Stimulated activated CD8-positive, alpha-beta memory T cell treated with anti-CD3 and anti-CD28 coated beads, Interleukin-4, amount 100 ng/mL, for 48 hours (primary cell): ENCODE results near the gene KIF16B.
"Not testable (repeated sequence)": the region's sequence is repeated elsewhere in the genome, so short reads cannot be mapped to it uniquely, and the experiment has no call there.

ENCODE experiments used
- DNase-seq: peaks from one replicate; pipeline ENCODE4 v3.0.0-alpha.2; 2020

The KIF16B gene

DNA sequence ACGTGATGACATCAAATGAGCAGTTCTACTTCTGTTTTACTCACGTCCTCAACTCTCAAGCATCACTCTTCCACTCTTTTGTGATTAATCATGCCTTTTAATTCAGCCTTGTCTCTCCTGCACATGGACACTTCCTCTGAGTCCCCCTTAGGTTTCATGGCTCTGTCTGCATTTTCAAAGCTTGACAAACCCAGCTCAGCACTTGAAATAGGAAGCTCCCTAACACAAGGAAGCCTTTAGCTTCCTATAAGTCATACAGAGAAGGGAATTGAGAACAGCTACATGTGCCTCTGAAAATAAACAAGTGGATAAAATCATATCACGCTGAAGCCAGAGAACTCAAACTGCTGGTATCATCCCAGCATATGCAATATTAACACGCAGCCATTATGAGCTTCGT lies 21.2 kb downstream of the KIF16B start:
- no peak for DNase-seq

DNA sequence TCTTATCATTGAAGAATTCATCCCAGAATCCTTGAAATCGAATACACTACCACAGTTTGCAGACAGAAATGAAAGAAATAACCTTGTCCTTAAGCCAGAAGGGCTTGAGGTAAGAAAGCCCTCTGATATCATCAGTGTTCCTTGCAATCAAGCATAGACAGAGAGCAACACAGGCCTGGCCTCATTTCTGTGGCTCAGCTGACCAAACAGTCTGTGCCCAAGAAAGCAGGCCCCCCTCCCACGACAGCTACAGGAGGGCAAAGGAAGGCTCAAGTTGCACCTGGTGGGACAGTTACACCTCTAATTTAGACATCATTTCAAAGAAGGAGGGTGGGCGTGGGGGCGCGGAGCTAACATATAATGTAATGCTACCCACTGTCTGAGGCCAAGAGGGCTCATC lies 21.6 kb downstream of the KIF16B start:
- no peak for DNase-seq

DNA sequence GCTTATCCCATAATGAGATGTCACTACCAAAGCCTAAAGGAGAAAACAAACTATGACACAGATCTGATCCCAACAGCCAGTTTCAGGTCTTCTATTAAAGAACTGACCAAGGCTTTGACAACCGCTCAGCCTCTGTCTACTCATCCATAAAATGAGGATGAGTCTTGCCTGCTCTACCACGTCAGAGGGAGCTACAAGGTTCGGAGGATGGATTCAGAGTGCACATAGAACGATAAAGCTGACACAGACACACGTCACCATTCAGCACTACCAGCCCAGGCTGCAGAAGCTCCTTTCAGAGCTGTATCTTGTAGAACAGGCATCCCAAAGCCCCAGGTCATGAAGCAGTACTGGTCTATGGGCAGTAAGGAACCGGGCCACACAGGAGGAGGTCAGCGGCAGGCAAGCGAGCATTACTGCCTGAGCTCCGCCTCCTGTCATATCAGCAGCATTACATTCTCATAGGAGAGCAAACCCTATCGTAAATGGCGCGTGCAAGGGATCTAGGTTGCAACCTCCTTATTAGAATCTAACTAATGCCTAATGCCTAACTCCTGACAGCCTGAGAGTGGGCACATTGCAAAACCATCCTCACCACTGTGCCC lies 25.1 kb downstream of the KIF16B start:
- no peak for DNase-seq

DNA sequence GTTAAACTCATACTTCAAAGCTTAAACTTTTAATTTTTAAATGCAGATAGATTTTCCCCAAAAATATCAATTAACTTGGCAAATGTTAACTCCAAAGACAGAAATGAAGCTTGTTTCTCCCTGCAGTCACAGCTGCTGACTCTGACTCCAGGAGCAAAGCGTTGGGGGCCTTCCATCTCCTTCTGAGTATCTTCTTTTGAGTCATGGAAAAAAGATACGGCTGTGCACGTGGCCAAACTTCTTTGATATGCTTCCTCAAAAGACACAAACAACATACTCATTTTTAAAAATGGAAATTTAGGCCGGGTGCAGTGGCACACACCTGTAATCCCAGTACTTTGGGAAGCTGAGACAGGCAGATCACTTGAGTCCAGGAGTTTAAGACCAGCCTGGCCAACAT lies 28.3 kb downstream of the KIF16B start:
- no peak for DNase-seq

DNA sequence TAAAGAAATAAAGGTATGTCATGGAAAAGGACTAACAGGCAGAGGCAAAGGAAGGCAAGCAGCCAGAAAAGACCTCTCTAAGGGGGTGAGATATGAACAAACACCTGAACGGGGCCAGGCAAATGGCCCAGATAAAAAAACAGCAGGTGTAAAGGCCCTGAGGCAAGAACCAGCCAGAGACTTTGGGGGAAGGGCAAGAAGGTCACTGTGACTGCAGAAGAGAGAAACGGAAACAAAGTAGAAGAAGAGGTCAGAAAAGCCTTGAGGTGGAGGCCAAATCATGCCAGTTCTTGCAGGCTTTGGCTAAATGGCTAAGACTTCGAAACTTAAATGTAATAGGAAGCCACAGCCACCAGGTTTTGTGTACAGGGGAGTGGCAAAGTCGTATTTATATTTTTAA lies 30.8 kb downstream of the KIF16B start:
- no peak for DNase-seq

DNA sequence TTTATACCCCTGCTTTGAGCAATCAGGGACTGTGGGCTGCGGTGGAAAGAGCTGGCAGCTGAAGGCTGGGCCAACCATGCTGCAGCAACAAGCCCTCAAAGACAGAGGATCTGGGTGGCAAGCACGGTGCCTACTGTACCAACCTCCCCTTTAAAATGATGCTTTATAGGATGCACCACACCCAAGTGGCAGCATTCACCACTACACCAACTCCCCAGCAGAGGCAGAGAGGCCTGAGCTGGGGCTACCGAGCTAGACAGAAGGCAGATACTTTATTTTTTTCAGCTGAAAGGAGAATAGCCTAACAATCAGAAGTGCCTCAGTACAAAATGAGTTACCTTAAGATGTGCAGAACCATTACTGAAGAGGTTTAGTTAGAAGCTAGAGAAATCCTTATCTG lies 31.4 kb downstream of the KIF16B start:
- no peak for DNase-seq

DNA sequence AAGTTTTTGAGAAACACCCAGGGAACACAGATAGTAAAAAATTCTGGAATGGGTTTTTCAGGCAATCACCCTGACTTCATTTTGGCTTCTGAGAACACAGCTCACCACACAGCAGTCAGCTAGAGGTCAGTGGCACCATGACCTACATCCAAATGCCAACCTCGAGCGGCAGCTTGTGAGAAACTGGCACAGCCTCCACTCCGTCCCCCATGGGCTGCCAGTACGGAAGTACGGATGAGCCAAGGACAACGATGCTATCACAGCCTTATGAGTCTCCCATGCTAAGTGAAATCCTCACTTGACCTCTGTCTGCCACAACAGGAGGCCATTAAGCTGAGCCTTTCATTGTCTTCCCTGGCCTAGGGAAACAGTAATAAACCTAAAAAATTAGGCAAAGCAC lies 32.0 kb downstream of the KIF16B start:
- no peak for DNase-seq

DNA sequence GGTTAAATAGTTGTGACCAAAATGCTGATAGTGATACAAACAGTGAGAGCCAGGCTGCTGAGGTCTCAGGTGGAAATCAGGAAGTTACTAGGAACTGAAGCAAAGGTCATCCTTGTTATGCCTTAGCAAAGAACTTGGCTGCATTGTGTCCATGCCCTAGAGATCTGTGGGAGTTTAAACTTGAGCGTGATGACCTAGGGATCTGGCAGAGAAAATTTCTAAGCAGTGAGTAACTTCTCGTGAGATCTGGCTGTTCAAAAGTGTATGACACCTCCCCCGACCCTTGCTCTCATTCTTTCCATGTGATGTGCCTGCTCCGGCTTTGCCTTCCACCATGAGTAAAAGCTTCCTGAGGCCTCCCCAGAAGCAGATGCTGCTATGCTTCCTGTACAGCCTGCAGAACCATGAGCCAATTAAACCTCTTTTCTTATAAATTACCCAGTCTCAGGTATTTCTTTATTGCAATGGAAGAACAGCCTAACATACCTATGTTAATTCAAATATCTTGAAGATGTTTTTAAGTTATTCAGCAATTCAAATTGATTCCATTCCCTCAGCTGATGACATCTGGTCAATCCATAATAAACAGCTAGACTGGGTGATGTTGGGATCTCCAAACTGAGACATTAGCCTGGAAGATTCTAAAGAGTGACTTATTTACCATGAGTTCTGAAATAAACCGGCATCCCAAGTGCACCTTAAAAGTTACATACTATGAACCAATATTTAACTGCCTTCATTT lies 33.8 kb downstream of the KIF16B start:
- DNase-seq: no peak

DNA sequence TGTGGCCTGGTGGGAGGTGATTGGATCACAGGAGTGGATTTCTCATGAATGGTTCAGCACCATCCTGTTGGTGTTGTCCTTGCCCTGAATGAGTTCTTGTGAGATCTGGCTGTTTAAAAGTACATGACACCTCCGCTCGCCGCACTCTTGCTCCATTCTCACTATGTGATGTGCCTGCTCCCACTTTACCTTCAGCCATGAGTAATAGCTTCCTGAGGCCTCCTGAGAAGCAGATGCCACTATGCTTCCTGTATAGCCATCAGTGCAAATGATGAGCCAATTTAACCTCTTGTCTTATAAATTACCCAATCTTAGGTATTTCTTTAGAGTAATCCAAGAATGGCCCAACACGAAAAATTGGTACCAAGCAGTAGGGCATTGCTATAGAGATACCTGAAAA lies 34.5 kb downstream of the KIF16B start:
- no peak for DNase-seq

DNA sequence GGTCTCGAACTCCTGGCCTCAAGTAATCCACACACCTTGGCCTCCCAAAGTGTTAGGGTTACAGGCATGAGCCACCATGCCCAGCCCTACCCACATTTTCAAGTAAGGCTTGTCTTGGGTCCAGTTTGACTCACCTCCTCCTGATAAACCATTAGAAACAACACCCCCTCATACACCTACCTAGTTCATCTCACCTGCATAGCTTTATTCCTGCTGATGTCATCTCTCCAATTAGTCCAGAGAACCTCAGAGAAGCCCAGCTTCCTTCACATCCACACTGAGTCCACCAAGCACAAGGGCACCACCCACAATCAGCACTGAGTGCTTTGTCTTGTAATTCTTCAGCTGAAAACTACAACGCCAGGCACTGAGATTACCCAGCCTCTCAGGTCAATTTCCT lies 35.3 kb downstream of the KIF16B start:
- DNase-seq: no peak

DNA sequence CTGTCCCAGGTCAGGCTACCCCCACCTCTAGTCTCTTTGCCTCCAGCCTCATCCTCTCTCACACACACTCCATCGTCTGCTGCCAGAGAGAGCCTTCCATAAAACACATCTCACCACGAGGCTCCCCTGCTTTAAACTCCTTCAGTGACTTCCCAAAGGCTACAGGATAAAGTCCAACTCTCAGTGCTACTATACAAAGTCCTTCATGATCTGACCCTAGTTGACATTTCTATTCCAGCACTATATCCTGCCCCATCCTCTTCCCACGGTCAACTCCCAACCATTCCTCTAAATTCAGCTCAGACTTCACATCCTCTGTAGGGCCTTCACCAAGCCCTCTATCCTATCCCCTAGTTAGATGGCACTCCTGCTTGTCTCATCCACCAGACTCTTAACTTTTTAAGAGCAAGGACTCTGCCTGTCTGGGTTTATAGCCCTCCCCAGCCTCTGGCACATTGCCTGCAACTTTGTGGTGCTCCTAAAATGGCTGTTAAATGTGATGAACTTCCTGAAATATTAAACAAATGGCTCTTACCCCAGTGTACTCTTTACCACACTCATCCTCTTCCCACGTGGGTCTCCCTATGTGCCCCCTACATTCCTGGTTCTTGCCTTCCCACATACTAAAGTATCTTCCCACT lies 36.1 kb downstream of the KIF16B start:
- no peak for DNase-seq

DNA sequence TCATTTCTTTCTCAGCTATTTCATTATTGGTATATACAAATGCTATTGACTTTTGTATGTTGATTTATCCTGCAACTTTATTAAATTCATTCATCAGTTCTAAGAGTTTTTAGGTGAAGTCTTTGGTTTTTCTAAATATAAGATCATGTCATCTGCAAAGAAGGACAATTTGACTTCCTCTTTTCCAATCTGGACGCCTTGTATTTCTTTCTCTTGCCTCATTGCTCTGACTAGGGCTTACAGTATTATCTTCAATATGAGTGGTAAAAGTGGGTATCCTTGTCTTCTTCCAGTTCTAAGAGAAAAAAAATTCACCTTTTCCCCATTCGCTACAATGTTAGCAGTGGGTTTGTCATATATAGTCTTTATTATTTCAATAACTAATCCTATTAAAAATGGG lies 38.0 kb downstream of the KIF16B start:
- no peak for DNase-seq

DNA sequence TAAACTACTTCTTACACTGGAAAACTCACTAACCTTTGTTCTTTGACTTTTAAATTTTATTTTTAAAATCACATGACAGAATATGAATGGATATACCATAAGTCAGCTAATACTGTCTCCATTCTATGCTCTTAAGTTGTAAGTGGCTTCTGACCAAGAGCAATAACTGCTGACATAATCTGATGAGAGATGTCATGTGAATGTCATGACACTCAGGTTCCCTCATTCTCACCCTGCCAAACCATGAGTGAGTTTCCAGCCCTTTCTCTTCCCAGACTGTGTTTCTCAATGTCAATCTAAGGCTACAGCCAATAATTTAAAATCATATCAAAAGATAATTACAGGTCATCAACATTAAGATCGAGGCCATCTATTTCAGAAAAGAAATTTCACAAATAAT lies 39.7 kb downstream of the KIF16B start:
- DNase-seq: no peak

DNA sequence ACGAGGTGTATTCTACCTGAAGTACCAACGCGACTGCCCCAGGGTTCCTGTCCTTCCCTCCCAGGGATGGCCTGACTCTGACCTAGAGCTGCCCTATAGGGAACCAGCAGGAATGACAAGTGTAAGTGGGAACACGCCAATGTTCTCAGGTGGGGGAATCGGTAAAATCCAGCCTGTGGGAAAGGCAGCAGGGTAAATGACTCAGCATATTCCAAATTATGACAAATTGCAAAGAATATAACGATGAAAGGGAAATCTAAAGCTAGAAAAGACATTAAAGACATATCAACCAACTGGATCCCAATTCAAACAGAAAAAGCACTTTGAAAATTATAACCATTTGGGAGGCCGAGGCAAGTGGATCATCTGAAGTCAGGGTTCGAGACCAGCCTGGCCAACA lies 41.8 kb downstream of the KIF16B start:
- no peak for DNase-seq

DNA sequence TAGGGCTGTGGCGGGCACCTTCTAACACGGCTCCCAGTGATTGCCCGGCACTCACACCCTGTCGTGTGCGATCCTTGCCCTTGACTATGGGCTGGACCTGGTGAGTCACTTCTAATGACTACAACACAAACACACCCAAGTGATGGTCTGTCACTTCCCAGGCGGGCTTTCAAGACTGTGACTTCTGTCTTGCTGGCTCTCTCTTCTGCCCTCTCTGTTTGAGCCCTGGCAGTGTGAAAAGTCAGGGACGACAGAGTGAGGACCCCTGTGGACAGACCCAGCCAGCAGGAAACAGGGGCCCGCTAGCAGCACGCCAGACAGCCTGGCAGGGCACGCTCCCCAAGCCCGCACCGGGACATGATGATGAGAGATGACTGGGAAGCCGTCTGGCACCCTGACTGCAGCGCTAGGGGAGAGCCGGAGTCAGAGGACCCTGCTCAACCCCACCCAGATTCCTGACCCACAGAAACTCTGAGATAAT lies 43.0 kb downstream of the KIF16B start:
- no peak for DNase-seq

DNA sequence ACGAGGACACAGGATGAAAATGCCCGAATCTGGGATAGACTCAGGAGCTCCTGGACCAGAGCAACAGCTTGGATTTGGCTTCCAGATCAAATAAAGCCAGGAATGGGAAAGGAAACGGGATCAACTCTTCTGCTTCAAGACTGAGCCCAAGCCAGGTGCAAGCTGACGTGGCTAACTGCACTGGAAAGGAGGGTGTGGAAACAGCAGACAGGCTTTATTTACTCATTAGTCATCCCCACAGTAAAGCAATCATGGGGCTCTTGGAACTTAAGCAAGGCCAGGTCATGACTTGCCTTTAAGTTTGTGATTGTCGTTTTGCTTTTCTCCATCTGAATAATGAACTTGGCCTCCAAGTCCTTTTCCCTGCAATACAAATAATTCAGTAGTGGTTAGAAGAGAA lies 45.2 kb downstream of the KIF16B start:
- DNase-seq: no peak

DNA sequence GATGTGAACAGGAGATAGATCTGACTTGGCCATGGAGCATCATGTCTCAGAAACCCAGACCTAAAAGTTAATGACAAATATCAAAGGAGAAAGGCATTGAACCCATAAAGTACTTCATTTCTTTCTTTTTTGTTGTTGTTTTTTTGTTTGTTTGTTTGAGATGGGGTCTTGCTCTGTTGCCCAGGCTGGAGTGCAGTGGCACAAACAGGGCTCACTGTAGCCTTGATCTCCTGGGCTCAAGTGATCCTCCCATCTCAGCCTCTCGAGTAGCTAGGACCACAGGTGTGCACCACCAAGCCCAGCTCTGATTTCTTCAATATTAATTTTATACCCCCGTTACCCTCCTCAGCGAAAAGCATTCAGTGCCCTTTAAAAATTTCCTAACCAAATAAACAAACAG lies 45.8 kb downstream of the KIF16B start:
- DNase-seq: no peak

DNA sequence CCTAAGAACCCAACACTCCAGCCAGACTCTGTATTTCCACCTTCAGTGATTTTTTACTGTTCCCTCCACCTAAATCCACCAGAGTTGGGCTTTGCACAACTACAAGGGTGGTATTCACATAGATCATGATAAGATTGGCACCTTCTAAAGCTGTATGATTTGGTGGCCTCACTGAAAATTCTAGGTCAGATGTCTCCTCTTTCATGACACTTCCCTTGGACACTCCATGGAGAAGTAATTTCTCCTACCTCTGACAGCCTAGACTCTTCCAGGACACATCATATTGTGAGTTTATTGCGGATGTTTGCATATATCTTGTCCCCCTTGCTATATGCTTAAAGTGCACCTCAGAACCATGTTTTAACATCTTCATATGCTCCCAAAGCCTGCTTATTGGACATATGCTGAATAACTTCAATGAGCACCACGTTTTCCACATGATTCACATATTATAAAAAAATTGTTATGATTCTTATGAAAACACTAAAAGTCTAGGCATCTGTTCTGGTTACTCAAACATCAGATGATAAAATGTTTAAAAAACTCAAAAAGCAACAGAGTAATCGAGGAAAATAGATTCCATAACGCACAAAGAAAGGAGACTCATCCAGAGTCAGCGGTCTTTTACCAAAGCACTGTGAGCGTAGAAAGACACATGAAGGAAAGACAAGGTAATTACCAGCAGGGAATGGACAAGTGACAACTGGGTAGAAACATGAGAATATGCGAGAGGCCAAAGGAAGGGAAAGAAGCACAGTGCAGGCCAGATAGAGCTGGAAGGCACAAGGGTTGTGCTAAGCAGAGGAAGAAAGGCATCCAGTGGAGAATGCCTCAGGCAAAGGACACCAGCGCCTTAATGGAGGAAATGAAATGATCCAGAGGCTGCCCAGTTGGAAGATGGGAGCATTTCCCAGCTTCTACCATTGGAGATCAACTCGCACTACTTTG lies 46.5 kb downstream of the KIF16B start:
- DNase-seq: no peak

DNA sequence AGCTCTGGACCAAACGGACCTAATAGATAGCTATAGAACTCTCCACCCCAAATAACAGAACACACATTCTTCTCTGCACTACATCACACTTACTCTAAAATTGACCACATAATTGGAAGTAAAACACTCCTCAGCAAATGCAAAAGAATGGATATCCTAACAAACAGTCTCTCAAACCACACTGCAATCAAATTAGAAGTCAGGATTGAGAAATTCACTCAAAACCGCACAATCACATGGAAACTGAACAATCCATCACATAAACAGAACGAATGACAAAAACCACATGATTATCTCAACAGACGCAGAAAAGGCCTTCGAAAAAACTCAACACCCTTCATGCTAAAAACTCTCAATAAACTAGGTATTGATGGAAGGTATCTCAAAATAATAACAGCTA lies 50.6 kb downstream of the KIF16B start:
- DNase-seq: not testable (repeated sequence)

DNA sequence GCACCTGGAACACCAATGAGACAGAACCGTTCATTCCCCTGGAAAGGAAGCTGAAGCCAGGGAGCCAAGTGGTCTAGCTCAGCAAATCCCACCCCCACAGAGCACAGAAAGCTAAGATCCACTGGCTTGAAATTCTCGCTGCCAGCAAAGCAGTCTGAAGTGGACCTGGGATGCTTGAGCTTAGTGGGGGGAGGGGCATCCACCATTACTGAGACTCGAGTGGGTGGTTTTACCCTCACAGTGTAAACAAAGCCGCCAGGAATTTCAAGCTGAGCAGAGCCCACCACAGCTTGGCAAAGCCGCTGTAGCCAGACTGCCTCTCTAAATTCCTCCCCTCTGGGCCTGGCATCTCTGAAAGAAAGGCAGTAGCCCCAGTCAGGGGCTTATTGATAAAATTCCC lies 53.1 kb downstream of the KIF16B start:
- no peak for DNase-seq

DNA sequence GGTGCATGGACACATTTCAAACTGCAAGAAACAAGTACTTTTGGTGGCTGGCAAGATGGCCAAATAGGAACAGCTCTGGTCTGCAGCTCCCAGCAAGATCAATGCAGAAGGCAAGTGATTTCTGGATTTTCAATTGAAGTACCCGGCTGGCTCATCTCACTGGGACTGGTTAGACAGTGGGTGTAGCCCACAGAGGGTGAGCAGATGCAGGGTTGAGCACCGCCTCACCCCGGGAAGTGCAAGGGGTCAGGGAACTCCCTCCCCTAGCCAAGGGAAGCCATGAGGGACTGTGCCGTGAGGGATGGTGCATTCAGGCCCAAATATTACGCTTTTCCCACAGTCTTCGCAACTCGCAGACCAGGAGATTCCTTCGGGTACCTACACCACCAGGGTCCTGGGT lies 53.6 kb downstream of the KIF16B start:
- not testable (repeated sequence) for DNase-seq

DNA sequence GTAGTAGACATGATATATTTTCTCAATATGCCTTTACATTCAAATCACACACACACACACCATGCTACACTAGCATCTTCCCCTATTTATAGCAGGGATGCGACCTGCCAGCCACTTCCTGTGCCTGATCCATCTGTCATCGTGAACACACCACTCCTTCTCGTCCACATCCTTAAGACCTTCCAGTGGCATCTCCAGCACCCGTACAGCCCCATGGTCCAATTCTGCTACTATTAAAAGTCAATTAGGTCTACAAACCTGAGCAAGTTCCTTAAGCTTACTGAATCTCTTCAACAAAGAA lies 54.5 kb downstream of the KIF16B start:
- no peak for DNase-seq
